ENCODE measurements around the gene RAET1G.
"Not testable (repeated sequence)": the region's sequence is repeated elsewhere in the genome, so short reads cannot be mapped to it uniquely, and the experiment has no call there.

GRCh38 chr6:149891864-149892263 lies 31.1 kb downstream of the RAET1G start:
- not testable (repeated sequence) for TF ChIP-seq POLR2AphosphoS5, CTCF (IDR thresholded peaks at IDR 0.05)
